OCI-LY7 (cell line): ENCODE results near the gene KCNJ14.

Source experiments
- EZH2phosphoT487 ChIP-seq: fragments of 200-600 bp; sonication (generic); IDR thresholded peaks from 2 replicates; pipeline ENCODE4 v1.6.1; 2018; ENCODE audit warnings: low read depth, borderline replicate concordance, mild to moderate bottlenecking, mixed run types, antibody characterized with exemption, low read length, moderate library complexity, mixed read lengths
- TF ChIP-seq, protein P1 (sequence below): fragments of 200-600 bp; sonication (generic); conservative IDR thresholded peaks from 2 replicates; pipeline ENCODE4 v1.5.1; 2014; ENCODE audit warnings: mild to moderate bottlenecking, antibody characterized with exemption, low read length, moderate library complexity, mixed read lengths

DNA sequence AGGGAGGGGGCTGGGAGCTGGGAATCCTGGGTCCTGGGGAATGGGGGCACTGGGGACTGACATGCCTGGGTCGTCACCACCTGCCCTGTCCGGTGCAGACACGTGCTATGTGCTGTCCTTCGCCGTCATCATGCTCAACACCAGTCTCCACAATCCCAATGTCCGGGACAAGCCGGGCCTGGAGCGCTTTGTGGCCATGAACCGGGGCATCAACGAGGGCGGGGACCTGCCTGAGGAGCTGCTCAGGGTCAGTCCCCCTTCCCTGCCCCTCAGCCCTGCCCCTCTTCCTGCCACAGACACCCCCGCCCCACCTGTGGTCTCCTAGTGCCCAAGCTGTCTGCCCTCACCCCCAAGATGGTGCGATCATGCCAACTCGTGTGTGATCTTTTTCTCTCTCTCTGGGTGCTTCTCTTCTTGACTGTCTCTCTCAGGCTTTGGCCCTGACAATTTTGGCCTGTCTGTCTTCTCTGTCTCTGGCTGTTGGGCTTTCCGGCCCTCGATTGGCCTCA, 18.8 kb downstream of the KCNJ14 start:
- TF ChIP-seq, protein P1, sequence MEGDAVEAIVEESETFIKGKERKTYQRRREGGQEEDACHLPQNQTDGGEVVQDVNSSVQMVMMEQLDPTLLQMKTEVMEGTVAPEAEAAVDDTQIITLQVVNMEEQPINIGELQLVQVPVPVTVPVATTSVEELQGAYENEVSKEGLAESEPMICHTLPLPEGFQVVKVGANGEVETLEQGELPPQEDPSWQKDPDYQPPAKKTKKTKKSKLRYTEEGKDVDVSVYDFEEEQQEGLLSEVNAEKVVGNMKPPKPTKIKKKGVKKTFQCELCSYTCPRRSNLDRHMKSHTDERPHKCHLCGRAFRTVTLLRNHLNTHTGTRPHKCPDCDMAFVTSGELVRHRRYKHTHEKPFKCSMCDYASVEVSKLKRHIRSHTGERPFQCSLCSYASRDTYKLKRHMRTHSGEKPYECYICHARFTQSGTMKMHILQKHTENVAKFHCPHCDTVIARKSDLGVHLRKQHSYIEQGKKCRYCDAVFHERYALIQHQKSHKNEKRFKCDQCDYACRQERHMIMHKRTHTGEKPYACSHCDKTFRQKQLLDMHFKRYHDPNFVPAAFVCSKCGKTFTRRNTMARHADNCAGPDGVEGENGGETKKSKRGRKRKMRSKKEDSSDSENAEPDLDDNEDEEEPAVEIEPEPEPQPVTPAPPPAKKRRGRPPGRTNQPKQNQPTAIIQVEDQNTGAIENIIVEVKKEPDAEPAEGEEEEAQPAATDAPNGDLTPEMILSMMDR: no peak
- TF ChIP-seq EZH2phosphoT487: no peak
